GM23338 (cell line): ENCODE measurements around the gene TOR1AIP1. TPM values are rescaled to one million over a fixed set of nuclear protein-coding genes. Genes with fewer than 3 reads are reported as not detected.

ENCODE experiments used
- ATAC-seq: fragments of 200-7000 bp; cut with Tn5 transposase; 3 replicates; pipeline ENCODE4 v1.9.1; 2020
- DNase-seq: peaks from one replicate; pipeline ENCODE4 v3.0.0-alpha.2; 2015; ENCODE audit warnings: low spot score
- H2AFZ ChIP-seq: fragments of 200-600 bp; sonication (generic); 2 replicates; pipeline ENCODE4 v1.8.0; 2016; ENCODE audit warnings: antibody characterized with exemption, mild to moderate bottlenecking, moderate library complexity
- H3F3A ChIP-seq: fragments of 200-600 bp; sonication (generic); replicated peaks from 2 replicates; pipeline ENCODE4 v1.8.0; 2017; ENCODE audit warnings: antibody characterized with exemption, mixed run types, low read depth
- H3K27ac ChIP-seq: fragments of 200-600 bp; sonication (generic); 2 replicates; pipeline ENCODE4 v1.6.1; 2016; ENCODE audit warnings: low read depth
- H3K27me3 ChIP-seq: fragments of 200-600 bp; sonication (generic); 2 replicates; pipeline ENCODE4 v1.8.0; 2016; ENCODE audit warnings: mild to moderate bottlenecking, mixed run types, moderate library complexity; ENCODE audit not compliant: insufficient read depth
- H3K36me3 ChIP-seq: fragments of 200-600 bp; sonication (generic); 2 replicates; pipeline ENCODE4 v1.8.0; 2016; ENCODE audit warnings: mild to moderate bottlenecking; ENCODE audit not compliant: insufficient read depth
- H3K4me1 ChIP-seq: fragments of 200-600 bp; sonication (generic); 2 replicates; pipeline ENCODE4 v1.8.0; 2016; ENCODE audit warnings: mild to moderate bottlenecking, moderate library complexity; ENCODE audit not compliant: insufficient read depth
- H3K4me2 ChIP-seq: fragments of 200-600 bp; sonication (generic); 2 replicates; pipeline ENCODE4 v1.7.1; 2017; ENCODE audit warnings: mixed run types
- H3K4me3 ChIP-seq: fragments of 200-600 bp; sonication (generic); 2 replicates; pipeline ENCODE4 v1.6.1; 2016; ENCODE audit warnings: mixed run types
- H3K79me2 ChIP-seq: fragments of 200-600 bp; sonication (generic); replicated peaks from 2 replicates; pipeline ENCODE4 v1.8.0; 2017; ENCODE audit warnings: mild to moderate bottlenecking; ENCODE audit not compliant: insufficient read depth
- H3K9me2 ChIP-seq: fragments of 200-600 bp; sonication (generic); 2 replicates; pipeline ENCODE4 v1.8.0; 2017; ENCODE audit not compliant: insufficient read depth
- H4K20me1 ChIP-seq: fragments of 200-600 bp; sonication (generic); replicated peaks from 2 replicates; pipeline ENCODE4 v1.8.0; 2017; ENCODE audit warnings: mild to moderate bottlenecking; ENCODE audit not compliant: insufficient read depth
- H3K27ac Mint-ChIP-seq: 2 replicates; pipeline ENCODE4 v1.8.0; 2020; ENCODE audit warnings: inconsistent platforms, mild to moderate bottlenecking, moderate library complexity, mixed read lengths
- H3K27me3 Mint-ChIP-seq: 3 replicates; pipeline ENCODE4 v1.8.0; 2022; ENCODE audit warnings: low read depth, mild to moderate bottlenecking, moderate library complexity, mixed read lengths, inconsistent platforms; ENCODE audit not compliant: insufficient read depth, poor library complexity
- H3K36me3 Mint-ChIP-seq: 3 replicates; pipeline ENCODE4 v1.8.0; 2021; ENCODE audit warnings: low read depth, mild to moderate bottlenecking, inconsistent platforms, moderate library complexity, mixed read lengths
- H3K4me1 Mint-ChIP-seq: 3 replicates; pipeline ENCODE4 v1.8.0; 2020; ENCODE audit warnings: mild to moderate bottlenecking, inconsistent platforms, mixed read lengths
- H3K4me3 Mint-ChIP-seq: 3 replicates; pipeline ENCODE4 v1.8.0; 2021; ENCODE audit warnings: moderate library complexity, mild to moderate bottlenecking, inconsistent platforms, mixed read lengths
- H3K9me3 Mint-ChIP-seq: 3 replicates; pipeline ENCODE4 v1.8.0; 2020; ENCODE audit warnings: moderate library complexity, mild to moderate bottlenecking, inconsistent platforms, mixed read lengths
- EZH2 ChIP-seq: fragments of 200-600 bp; sonication (generic); IDR thresholded peaks from one replicate; pipeline ENCODE4 v1.8.0; 2017; ENCODE audit warnings: antibody characterized with exemption, mild to moderate bottlenecking, low read depth; ENCODE audit not compliant: unreplicated experiment
- EZH2phosphoT487 ChIP-seq: fragments of 200-600 bp; sonication (generic); IDR thresholded peaks from one replicate; pipeline ENCODE4 v1.8.1; 2018; ENCODE audit warnings: antibody characterized with exemption; ENCODE audit not compliant: unreplicated experiment
- JUNB ChIP-seq: IDR thresholded peaks from one replicate; pipeline ENCODE4 v1.6.1; 2016; ENCODE audit warnings: antibody characterized with exemption; ENCODE audit not compliant: unreplicated experiment
- NANOG ChIP-seq: IDR thresholded peaks from 2 replicates; pipeline ENCODE4 v1.6.1; 2016; ENCODE audit warnings: antibody characterized with exemption, borderline replicate concordance
- STAT1 ChIP-seq: IDR thresholded peaks from one replicate; pipeline ENCODE4 v1.6.1; 2016; ENCODE audit warnings: antibody characterized with exemption; ENCODE audit not compliant: unreplicated experiment
- ZNF114 ChIP-seq: fragments of 250-450 bp; sonication (Bioruptor Pico); IDR thresholded peaks from 2 replicates; pipeline ENCODE4 v1.5.0; 2020; ENCODE audit warnings: mild to moderate bottlenecking, moderate library complexity
- ZNF331 ChIP-seq: fragments of 250-450 bp; sonication (Bioruptor Pico); IDR thresholded peaks from 2 replicates; pipeline ENCODE4 v1.5.0; 2020; ENCODE audit warnings: low read depth, mild to moderate bottlenecking, moderate library complexity
- polyA plus RNA-seq: library from polyadenylated mRNA; unstranded; fragments of >200 nt; fragmentation: Nextera tagmentation; extraction: Ambion mirVana; gene quantifications from 2 replicates; pipeline ENCODE4 v1.2.1, GENCODE V29; 2016
- total RNA-seq: library from RNA; depleted of rRNA; stranded (reverse); fragments of >200 nt; shearing (Covaris generic); gene quantifications from 2 replicates; pipeline ENCODE4 v1.2.3, GENCODE V29; 2014
- TF ChIP-seq, protein P1 (sequence below): IDR thresholded peaks from one replicate; pipeline ENCODE4 v1.6.1; 2018; ENCODE audit warnings: antibody characterized with exemption; ENCODE audit not compliant: unreplicated experiment
- TF ChIP-seq, protein P2 (sequence below), 2 experiments: fragments of 200-600 bp in 1 of 2; sonication (generic) in 1 of 2; conservative IDR thresholded peaks; 2 replicates each; pipeline versions ENCODE4 v1.5.1 to v1.6.1; 2016 to 2017; ENCODE audit warnings: antibody characterized with exemption in 2 of 2, low read depth in 2 of 2, mild to moderate bottlenecking in 2 of 2, moderate library complexity in 1 of 2
- TF ChIP-seq, protein P3 (sequence below): IDR thresholded peaks from 2 replicates; pipeline ENCODE4 v1.6.1; 2016; ENCODE audit warnings: antibody characterized with exemption

Gene TOR1AIP1
- total and polyA plus RNA-seq, 2 experiments from 2014 or later: 16.9 to 20.6 TPM

GRCh38 chr1:179929955-179930798 lies 48.1 kb downstream of the TOR1AIP1 start (continued):
- TF ChIP-seq NANOG (no peak), JUNB (no peak), ZNF114 (CRISPR knock-in tag) (no peak), STAT1 (no peak)
- TF ChIP-seq, protein P1, sequence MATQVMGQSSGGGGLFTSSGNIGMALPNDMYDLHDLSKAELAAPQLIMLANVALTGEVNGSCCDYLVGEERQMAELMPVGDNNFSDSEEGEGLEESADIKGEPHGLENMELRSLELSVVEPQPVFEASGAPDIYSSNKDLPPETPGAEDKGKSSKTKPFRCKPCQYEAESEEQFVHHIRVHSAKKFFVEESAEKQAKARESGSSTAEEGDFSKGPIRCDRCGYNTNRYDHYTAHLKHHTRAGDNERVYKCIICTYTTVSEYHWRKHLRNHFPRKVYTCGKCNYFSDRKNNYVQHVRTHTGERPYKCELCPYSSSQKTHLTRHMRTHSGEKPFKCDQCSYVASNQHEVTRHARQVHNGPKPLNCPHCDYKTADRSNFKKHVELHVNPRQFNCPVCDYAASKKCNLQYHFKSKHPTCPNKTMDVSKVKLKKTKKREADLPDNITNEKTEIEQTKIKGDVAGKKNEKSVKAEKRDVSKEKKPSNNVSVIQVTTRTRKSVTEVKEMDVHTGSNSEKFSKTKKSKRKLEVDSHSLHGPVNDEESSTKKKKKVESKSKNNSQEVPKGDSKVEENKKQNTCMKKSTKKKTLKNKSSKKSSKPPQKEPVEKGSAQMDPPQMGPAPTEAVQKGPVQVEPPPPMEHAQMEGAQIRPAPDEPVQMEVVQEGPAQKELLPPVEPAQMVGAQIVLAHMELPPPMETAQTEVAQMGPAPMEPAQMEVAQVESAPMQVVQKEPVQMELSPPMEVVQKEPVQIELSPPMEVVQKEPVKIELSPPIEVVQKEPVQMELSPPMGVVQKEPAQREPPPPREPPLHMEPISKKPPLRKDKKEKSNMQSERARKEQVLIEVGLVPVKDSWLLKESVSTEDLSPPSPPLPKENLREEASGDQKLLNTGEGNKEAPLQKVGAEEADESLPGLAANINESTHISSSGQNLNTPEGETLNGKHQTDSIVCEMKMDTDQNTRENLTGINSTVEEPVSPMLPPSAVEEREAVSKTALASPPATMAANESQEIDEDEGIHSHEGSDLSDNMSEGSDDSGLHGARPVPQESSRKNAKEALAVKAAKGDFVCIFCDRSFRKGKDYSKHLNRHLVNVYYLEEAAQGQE: no peak
- TF ChIP-seq, protein P2, sequence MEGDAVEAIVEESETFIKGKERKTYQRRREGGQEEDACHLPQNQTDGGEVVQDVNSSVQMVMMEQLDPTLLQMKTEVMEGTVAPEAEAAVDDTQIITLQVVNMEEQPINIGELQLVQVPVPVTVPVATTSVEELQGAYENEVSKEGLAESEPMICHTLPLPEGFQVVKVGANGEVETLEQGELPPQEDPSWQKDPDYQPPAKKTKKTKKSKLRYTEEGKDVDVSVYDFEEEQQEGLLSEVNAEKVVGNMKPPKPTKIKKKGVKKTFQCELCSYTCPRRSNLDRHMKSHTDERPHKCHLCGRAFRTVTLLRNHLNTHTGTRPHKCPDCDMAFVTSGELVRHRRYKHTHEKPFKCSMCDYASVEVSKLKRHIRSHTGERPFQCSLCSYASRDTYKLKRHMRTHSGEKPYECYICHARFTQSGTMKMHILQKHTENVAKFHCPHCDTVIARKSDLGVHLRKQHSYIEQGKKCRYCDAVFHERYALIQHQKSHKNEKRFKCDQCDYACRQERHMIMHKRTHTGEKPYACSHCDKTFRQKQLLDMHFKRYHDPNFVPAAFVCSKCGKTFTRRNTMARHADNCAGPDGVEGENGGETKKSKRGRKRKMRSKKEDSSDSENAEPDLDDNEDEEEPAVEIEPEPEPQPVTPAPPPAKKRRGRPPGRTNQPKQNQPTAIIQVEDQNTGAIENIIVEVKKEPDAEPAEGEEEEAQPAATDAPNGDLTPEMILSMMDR (conservative IDR thresholded peaks at IDR 0.05; ENCODE audit: low read depth in 2 of 2): no peak

DNA sequence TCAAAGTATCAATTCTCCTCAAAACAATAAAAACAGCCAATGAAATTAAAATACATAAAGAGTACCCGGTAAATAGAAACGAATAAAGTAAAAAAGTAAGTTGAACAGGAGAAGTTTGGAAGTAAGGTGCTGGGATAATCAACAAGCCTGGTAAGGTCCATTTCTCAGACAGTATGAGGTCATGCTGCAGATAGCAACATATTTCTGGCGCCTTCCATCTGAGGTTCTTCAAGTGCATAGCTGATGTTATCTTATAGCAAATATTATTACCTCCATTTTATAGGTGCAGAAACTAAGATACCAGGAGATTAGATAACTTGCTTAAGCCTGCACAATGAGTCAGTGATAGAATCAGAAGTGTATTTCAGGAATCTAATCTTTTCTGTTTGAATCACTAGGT lies 48.8 kb downstream of the TOR1AIP1 start:
- Histone ChIP-seq H3K4me2 (no peak overlapping the region), H3K4me1 (no peaks in the 10 kb centered on the region), H4K20me1 (no peaks in the 10 kb centered on the region), H3K9me2 (no peaks in the 10 kb centered on the region), H3K27me3 (no peaks in the 10 kb centered on the region), H2AFZ (no peak overlapping the region), H3K27ac (no peak overlapping the region), H3F3A (no peaks in the 10 kb centered on the region), H3K36me3 (no peaks in the 10 kb centered on the region), H3K79me2 (no peaks in the 10 kb centered on the region), H3K4me3 (no peak overlapping the region)
- H3K36me3 Mint-ChIP-seq: no peaks in the 10 kb centered on the region
- no peaks in the 10 kb centered on the region for H3K4me1 Mint-ChIP-seq
- H3K9me3 Mint-ChIP-seq: no peaks in the 10 kb centered on the region
- TF ChIP-seq, protein P2 (conservative IDR thresholded peaks at IDR 0.05; ENCODE audit: low read depth in 2 of 2): no peak
- TF ChIP-seq ZNF331 (CRISPR knock-in tag): no peak
- no peak for TF ChIP-seq JUNB
- TF ChIP-seq, protein P3, sequence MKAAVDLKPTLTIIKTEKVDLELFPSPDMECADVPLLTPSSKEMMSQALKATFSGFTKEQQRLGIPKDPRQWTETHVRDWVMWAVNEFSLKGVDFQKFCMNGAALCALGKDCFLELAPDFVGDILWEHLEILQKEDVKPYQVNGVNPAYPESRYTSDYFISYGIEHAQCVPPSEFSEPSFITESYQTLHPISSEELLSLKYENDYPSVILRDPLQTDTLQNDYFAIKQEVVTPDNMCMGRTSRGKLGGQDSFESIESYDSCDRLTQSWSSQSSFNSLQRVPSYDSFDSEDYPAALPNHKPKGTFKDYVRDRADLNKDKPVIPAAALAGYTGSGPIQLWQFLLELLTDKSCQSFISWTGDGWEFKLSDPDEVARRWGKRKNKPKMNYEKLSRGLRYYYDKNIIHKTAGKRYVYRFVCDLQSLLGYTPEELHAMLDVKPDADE: no peak
- TF ChIP-seq, protein P1: no peak
- no peak for TF ChIP-seq EZH2
- TF ChIP-seq EZH2phosphoT487: no peak
- H3K27me3 Mint-ChIP-seq: peaks cover 6% of the 10 kb centered on the region
- DNase-seq: no peak
- no peak for ATAC-seq
- H3K4me3 Mint-ChIP-seq: no peak overlapping the region
- no peak overlapping the region for H3K27ac Mint-ChIP-seq
